ENCODE data around the gene PRKG1. TPM values are rescaled to one million over a fixed set of nuclear protein-coding genes. Genes with fewer than 3 reads are reported as not detected.
"Not testable (repeated sequence)": the region's sequence is repeated elsewhere in the genome, so short reads cannot be mapped to it uniquely, and the experiment has no call there.

The PRKG1 gene
- total RNA-seq, 1 donor from 2014 or later = not detected

DNA sequence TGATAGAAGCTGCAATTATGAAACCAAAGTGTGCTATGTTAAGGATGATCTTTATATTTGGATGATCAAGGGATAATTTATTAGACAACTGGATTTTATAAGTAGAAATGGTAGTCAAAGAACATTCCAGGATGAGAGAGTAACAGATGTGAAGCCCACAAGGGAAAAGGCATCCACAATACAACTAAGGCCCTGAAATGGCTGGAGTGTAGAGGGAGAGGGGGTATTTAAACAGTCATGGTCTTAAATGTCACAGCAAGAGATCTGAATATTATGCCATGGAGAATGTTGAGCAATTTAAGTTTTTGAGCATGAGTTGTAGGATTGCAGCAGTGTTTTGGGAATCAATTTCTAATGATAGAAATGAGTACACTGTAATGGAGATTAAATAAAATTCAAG is 957.5 kb downstream of the PRKG1 start:
- intact Hi-C loops (cut with micrococcal nuclease) = no loop called here

DNA sequence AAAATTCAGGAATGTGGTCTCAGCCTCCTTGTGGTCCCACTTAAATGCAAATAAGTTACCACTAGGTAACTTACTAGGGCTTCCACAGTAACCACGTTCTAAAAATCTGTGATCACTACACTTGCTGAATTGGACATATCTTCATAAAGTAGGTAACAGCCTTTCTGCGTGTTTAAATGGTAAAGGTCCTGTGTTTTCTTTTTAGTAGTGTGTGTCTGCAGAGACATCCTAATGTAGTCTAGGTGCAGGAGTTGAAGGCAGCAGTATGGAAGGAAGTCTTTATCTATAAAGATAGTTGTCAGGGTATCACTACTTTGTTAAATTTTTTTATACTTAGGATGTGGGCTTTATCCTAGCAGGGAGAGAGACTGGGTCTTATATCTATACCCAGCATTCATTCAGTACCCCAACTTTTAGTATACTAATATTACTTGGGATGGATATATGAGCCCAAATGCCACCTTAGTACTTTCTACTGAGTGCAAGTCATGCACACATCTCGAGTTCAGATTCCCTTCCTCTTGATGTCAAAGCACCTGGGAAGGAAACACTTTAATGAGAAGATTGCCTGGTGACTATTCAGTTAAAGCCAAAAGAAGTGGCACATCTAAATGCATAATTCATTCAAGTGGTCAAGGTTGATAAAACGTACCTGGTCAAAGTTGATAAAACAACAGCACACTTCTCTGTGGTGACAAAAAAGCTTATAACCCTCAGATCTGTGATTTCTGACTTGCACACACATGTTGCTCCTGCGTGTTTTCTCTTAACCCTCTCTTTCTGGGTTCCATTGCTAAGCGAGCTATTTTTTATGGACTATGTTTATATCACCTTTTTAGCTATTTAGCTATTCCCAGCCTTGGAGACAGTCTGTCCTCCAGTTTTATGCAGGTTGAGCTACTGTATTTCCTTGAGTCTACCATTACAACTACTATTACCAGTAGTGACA is 958.7 kb downstream of the PRKG1 start:
- intact Hi-C loops (cut with micrococcal nuclease) = no loop called here

DNA sequence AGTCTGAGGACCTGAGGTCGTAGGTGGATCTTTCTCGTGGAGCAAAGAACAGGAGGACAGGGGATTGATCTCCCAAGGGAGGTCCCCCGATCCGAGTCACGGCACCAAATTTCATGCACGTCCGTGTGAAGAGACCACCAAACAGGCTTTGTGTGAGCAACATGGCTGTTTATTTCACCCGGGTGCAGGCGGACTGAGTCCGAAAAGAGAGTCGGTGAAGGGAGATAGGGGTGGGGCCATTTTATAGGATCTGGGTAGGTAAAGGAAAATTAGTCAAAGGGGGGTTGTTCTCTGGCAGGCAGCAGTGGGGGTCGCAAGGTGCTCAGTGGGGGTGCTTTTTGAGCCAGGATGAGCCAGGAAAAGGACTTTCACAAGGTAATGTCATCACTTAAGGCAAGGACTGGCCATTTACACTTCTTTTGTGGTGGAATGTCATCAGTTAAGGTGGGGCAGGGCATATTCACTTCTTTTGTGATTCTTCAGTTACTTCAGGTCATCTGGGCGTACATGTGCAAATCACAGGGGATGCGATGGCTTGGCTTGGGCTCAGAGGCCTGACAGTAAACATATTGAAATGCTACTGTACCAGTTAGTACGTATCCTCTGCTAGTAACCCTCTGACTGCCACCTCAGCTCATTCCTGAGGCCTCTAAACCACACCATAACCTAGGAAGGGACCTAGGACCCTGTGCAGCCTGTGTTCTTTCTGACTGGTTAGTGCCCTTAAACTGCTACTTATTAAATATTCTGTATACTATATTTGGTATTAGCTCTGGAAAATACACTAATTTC is 964.9 kb downstream of the PRKG1 start:
- intact Hi-C loops (cut with micrococcal nuclease) = not testable (repeated sequence)

DNA sequence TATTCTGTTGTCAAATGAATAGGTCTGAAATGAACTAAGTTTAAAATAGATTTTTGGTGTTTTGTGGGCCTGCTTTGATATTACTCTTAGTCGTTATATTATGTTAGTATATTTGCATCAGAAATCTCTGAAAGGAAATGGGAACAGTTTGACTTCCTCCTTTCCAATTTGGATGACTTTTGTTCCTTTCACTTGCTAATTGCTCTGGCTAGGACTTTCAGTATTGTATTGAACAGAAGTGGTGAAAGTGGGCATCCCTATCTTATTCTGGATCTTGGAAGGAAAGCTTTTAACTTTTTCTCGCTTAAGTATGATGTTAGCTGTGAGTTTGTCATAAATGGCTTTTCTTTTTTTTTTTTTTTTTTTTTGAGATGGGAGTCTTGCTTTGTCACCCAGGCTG is 966.2 kb downstream of the PRKG1 start:
- intact Hi-C loops (cut with micrococcal nuclease) = no loop called here

DNA sequence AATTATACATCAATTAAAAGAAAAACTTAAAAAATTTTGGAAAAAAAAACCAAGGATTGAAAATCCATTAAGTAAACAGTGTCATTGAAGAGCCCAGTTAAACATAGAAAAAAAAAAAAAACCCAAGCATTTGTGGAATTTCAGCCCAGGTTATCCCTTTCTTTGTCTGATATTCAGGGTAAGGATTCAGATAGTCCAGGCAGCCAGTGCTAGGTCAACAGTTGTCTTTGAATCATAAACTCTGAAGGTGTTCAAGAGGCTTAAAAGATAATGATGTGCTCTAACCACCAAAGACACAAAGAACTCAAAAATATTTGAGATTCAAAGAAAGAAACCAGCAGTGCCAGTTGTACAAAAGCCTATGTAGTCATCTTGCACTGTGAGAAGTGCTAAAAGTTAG is 969.5 kb downstream of the PRKG1 start:
- intact Hi-C loops (cut with micrococcal nuclease) = no loop called here

DNA sequence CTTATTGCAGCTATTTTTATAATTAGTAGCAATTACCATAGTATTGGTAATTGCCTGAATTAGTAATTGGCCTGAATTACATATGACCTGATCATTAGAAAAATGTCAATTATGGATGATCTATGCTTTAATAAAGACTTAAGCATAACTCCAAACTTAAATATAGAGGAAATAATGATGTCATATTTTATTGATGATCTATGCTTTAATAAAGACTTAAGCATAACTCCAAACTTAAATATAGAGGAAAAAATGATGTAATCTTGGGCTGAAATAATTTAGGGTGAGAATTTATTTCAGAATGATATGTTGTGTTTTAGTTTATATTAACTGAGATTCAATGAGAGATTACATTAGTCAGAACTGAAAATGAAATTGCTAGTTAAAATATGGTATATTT is 973.8 kb downstream of the PRKG1 start:
- intact Hi-C loops (cut with micrococcal nuclease) = no loop called here

DNA sequence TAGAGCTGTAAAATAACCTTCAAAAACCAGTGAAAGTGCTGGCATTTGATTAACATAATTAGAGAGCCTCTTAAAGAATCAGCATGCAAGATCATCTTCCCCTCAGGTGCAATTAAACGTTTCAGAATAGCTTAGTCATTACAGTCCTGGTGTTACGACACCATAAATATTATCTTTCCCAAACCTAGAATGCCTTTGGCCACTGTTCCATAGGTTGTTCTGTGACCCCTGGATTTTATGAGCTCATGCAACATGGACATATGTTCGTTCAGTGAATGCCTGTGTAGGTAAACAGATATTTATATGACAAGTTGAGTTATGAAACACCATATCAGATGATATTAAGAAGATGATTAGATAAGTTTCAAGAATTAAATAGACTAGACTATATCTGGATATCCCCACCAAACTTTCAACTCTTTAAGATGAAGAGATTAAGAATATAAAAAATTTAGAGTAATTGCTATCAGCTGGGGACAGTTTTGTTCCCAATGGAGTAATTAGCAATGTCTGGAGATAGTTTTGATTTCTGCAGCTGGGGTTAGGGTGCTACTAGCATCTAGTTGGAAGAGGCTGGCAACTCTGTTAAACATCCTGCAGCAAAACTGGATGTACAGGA is 976.3 kb downstream of the PRKG1 start:
- intact Hi-C loops (cut with micrococcal nuclease) = no loop called here

DNA sequence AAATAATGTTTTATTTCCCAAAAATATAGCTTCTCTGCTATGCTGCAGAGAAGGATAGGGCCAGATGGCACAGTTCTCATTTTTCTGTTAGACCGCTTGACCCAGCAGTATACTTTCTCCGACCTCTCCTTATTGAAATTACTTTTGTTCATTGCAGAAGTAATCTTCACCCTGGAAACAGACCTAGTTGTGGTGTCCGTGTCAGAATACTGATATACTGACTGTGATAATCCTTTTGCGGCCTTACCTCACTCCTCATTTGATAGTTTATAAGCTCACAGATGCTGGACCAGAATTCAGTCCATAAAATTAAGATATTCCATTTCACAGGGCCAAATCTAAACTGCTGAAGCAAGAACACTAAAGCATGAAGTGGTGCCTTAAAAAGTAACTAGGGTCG is 979.2 kb downstream of the PRKG1 start:
- intact Hi-C loops (cut with micrococcal nuclease) = no loop called here

DNA sequence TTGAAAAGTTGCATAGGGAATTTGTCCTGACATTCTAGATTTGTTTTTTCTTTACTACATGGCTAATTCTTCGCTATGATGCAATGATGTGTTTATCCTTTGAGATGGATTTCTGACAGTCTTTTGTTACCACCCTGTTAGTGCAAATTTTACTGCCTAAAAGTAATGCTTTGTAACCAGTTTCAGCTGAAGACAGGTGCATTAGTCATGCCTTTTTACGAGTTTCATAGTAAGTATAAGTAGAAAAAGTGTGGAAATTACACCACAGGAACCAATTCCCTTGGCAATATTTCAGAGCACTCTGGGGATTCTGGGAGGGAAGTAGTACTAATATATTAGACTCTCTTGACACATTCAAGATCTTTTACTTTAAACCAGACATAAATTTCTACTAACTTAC is 982.0 kb downstream of the PRKG1 start:
- intact Hi-C loops (cut with micrococcal nuclease) = no loop called here

DNA sequence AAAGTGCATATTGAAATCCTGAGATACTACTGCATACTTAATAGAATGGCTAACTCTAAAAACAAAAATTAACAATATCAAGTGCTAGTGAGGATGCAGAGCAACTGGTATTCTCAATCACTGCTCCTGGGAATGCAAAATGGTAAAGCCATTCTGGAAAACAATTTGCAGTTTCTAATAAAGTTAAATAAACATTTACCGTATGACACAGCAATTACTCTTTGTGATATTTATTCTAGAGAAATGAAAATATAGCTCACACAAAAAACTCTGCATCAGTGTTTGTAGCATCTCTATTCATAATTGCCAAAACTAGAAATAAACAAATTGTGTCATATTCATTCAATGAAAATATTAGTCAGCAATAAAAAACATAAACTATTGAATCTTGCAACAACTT is 984.8 kb downstream of the PRKG1 start:
- intact Hi-C loops (cut with micrococcal nuclease) = no loop called here

DNA sequence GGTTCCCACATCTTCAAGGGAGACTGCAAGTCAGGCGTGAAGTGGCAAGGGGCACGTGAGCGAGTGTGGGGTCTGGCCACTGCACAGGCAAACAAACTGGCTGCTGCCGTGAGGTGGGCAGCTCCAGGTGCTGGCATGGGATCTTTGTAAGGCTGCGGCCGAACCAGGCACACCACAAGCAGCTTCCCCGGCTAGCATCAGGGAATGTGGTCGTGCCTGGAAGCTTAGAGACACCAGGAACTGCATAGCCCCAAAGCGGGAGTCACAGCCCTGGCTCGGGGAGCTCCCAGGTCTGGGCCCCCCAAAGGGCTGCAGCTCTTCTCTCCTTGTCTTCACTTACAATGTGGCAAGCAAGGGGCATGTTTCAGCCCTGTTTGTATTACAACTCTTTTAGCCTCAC is 988.9 kb downstream of the PRKG1 start:
- intact Hi-C loops (cut with micrococcal nuclease) = no loop called here

DNA sequence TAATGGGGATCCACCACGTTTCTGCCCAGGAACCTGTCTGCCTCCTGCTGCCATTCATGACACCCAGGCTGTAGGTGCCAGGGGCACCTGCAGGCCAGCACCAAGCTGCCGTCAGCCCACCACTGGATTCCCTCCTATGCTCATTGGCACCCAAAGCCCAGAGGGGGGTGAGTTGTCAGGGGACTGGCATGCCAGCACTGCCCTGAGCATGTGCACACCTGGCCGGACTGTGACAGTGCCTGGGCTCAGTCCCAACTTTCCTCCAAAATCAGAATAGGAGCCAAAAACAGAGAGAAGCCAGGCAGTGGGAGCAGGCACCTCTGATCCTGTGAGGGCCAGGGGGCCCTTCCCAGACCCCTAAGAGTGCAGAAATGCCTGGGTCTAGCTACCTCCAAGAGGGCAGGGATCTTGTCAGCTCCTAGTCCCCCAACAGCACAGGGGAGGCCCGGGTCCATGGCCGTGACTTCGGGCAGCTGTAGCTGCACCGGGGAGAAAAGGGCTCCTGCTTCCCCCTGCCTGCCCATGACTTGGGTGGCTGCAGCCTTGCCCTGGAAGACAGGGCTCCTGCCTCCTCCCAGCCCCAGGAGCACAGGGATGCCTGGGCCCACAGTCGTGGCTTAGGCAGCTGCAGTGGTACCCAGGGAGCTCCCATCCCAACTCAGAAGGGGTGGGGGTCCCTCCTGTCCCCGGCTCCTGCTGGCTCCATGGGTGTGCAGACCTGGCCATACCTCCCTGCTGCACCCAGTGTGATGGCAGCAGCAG is 990.0 kb downstream of the PRKG1 start:
- intact Hi-C loops (cut with micrococcal nuclease) = no loop called here

DNA sequence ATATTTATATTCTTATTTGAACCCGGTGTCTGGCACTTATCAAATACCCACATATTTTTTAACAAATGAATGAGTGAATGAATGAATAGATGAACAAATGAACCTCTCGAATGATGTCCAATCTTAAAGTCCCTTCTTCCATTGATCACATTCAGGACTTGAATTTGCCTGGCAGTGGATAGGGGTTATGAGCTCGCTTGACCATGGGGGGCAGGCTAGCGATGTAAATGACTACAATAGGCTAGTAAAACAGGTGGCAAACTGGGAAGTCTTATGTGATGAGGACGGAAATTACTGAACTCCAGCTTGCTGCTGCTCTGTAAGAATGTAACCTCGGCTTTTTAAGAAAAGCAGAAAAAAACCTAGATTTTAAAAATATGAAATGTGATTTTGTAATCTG is 992.1 kb downstream of the PRKG1 start:
- intact Hi-C loops (cut with micrococcal nuclease) = no loop called here

DNA sequence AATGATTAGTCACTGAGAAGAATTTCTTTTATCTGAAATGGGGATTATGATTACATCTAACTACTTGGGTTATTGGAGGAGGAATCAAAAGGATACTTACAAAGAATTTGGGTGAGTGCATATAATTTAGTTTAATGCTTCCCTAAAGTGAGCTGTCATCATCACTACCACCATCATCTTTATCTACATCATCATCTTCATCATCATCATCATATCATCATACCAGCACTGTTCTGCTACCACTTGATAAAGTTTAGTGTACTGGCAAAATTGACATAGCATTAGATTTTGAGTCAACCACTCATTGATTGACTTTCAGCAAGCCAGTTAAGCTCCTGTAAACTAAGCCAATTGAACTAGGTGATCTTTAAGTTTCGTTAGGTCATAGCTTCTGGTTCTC is 994.2 kb downstream of the PRKG1 start:
- intact Hi-C loops (cut with micrococcal nuclease) = no loop called here

DNA sequence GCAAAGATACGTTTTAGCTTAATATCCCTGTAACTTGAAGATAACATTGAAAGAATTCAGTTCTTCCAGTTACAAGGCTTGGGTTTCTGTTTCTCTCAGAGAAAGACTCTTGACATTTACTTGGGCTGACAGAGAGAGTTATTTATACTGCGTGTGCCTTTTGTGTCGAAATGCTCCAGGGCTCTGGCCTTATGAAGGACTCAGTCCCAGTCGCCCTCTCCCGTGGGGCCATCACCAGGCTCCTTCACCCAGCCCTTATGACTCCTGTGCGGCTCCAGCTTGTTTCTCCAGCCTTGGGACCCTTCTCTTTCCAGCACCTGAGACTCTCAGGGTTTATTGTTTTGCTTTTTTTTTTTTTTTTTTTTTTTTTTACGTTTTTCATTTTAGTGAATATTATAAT is 997.5 kb downstream of the PRKG1 start:
- intact Hi-C loops (cut with micrococcal nuclease) = no loop called here

DNA sequence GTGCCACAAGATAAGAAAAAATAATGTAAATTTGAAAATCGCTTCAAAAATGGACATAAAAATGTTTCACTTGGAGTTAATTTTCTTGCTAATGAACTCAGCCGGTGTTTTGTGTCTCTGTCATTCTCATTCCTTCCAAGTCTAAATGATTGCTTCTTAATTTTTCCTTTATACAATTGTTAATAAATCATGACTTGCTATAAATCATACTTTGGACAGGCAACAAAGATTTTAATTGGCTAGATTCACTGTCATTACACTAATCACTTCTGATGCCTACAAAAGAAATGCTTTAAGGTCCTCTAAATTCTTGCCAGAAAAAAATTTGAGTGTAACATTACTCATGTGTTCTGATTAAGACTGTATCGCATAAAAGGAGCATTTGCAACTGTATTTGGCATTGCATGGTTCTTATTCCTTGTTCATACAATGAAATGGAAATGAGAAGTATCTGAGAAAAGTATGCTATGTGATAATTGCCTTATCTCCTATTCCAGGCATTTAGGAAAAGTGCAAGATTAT is 1000.3 kb downstream of the PRKG1 start:
- intact Hi-C loops (cut with micrococcal nuclease) = no loop called here

DNA sequence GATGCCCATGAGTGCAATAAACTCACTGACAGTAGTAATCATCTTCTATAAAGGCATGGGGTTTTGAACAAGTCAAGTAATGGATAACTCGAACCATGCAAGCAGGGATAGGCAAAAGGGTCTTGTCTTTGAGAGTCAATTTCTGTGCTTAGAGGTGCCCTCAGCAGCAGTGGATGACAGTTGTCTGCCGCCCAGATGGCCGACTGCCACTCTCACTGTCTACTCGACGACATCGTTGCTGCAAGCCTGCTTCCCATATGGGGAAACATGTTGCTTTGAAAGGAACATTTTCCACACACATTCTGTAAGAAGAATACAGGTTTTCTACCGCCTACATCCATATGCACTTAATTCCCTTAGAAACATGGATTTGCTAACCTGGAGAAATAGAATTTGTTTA is 1003.5 kb downstream of the PRKG1 start:
- intact Hi-C loops (cut with micrococcal nuclease) = no loop called here

DNA sequence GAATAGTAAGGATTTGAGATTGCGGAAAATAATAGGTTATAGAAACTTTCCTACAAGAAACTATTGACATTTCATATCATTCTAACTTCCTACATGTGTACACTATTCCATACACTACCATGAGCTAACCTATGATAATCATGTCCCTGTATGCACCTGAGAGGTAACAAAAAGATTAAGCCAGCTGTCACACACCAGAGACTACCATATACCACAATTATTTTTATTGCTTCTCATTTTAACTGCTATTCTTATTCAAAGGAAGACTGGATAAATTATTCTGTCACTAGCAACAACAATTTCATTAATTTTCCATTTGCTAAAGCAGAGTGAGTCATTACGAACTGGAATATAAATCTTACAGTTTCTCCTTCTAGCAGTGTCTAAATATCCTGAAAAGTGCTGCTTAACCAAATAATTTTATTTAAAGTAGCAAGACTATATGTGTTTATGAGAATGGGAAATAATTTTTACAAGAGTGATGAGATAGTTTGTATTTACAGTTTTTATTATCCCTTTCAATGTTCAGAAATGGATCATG is 1004.2 kb downstream of the PRKG1 start:
- intact Hi-C loops (cut with micrococcal nuclease) = no loop called here

DNA sequence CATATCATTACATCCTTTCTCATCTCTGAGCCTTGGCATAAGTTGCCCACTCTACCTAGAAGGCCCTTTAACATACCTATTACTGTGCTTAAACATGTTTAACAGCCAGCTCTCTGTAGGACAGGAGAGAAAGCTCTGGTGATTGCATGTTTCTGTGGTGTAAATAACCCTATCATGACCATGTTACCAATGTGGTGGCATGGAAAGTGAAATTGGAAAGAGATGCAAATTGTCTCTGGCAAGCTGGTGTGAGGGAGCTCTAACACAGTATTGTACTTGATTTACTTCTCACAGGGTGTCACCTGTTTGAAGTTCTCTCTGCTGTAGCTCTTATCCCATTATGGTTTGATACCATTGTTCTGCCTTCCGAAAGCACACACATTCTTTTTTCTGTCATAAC is 1008.0 kb downstream of the PRKG1 start:
- intact Hi-C loops (cut with micrococcal nuclease) = no loop called here

DNA sequence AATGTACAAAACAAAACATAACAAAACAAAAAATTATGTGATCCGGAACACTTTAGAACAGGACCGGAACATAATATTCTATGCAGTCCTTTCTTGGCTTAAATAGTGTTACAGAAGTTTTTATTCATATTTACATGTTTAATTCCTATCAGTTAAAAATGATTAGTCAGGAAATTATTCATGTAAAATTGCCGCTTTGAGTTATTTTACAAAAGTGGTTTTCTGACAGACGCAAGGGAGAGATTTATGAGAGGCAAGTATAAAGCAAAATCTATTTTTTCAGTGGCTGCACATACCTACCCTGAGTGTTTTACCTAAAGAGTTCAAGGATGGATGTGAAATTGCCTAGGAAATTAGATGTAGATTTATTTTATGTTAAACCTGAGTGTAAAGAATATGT is 1009.1 kb downstream of the PRKG1 start:
- intact Hi-C loops (cut with micrococcal nuclease) = no loop called here

DNA sequence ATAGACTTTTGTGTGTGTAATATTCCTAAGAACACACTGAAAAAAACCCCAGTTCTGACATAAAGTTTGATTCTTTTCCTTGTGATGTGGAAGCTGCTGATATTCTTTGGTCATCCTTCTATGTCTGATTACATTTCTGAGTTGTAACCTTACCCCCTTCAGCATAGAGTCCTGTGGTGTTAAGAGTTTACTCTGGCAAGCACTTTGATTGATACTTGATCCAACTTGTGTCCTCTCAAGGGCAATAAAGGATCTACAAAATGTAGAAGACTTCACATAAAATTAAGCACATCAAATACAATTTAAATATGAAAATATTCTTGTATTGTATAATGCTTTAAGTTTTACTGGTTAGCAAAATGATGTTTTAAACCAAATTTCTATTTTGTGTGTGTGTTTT is 1018.1 kb downstream of the PRKG1 start:
- intact Hi-C loops (cut with micrococcal nuclease) = no loop called here

Data from T-helper 1 cell treated with Interleukin-12 subunit alpha and Interleukin-12 subunit beta and Interleukin-4 antibody, amounts not matched to agents 30 ng/mL and 1 ng/mL, for 36 hours (primary cell).